ENCODE data around the gene CD302. TPM values are rescaled to one million over a fixed set of nuclear protein-coding genes. Genes with fewer than 3 reads are reported as not detected.

The CD302 gene
- total RNA-seq, 1 experiment from 2014 or later, result 0.21 TPM

DNA sequence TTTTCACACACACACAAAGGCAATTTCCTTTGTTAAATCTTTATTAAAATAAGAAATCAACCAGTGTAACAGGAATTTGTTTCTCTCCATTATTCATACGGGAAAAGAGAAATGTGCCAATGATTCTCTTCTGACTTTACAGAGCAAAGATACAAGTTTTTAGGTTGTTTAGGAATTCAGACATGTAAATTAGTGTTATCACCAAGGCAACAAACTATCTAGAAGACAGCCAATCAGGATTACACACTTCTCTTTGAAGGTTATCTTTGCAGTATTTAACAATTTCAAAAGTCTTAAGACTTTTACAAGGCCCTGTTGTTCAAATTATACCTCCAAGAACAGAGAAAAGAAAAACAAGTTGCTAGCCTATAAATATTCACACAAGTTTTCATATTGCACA is 14.5 kb downstream of the CD302 start:
- Mint-ChIP-seq H3K27me3 (ENCODE audit: insufficient read depth, unreplicated experiment) (no peaks in the 10 kb centered on the region), H3K9me3 (ENCODE audit: unreplicated experiment) (no peaks in the 10 kb centered on the region), H3K4me1 (ENCODE audit: insufficient read depth, unreplicated experiment) (no peaks in the 10 kb centered on the region), H3K4me3 (ENCODE audit: unreplicated experiment) (no peak overlapping the region), H3K27ac (ENCODE audit: low read depth, unreplicated experiment) (no peak overlapping the region), H3K36me3 (ENCODE audit: insufficient read depth, unreplicated experiment) (no peaks in the 10 kb centered on the region)
- DNase-seq (ENCODE audit: unreplicated experiment), result no peak
- TF ChIP-seq, protein P1, sequence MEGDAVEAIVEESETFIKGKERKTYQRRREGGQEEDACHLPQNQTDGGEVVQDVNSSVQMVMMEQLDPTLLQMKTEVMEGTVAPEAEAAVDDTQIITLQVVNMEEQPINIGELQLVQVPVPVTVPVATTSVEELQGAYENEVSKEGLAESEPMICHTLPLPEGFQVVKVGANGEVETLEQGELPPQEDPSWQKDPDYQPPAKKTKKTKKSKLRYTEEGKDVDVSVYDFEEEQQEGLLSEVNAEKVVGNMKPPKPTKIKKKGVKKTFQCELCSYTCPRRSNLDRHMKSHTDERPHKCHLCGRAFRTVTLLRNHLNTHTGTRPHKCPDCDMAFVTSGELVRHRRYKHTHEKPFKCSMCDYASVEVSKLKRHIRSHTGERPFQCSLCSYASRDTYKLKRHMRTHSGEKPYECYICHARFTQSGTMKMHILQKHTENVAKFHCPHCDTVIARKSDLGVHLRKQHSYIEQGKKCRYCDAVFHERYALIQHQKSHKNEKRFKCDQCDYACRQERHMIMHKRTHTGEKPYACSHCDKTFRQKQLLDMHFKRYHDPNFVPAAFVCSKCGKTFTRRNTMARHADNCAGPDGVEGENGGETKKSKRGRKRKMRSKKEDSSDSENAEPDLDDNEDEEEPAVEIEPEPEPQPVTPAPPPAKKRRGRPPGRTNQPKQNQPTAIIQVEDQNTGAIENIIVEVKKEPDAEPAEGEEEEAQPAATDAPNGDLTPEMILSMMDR (IDR thresholded peaks at IDR 0.05; ENCODE audit: unreplicated experiment), result no peak
- ChIA-PET CTCF (no interaction called here), POLR2A (interaction anchor here (0.6 kb wide), 1 partner anchor 129 kb away, joined by 3 read pairs; no protein-coding TSS in a partner anchor)
- intact Hi-C loops (cut with micrococcal nuclease), result no loop called here
- BruUV-seq (replicated peaks), result no TSS peak

DNA sequence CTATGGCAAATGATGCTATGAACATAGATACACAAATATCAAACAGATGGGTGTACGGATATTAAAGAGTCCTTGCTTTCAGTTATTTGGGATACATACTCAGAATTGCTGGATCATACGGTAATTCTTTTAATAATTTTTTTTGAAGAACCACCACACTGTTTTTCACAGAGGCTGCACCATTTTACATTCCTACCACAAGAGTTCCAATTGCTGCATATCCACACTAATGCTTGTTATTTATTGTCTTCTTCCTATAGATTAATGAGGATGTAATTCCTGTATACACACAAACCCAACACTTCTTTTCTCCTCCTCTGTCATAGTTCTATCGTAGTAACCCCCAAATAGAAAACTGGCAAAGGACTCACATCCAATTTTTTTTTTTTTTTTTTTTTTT is 21.7 kb downstream of the CD302 start:
- Mint-ChIP-seq H3K9me3 (ENCODE audit: unreplicated experiment) (no peaks in the 10 kb centered on the region), H3K4me3 (ENCODE audit: unreplicated experiment) (no peak overlapping the region), H3K36me3 (ENCODE audit: insufficient read depth, unreplicated experiment) (peaks cover 27% of the 10 kb centered on the region), H3K27ac (ENCODE audit: low read depth, unreplicated experiment) (no peak overlapping the region), H3K27me3 (ENCODE audit: insufficient read depth, unreplicated experiment) (no peaks in the 10 kb centered on the region), H3K4me1 (ENCODE audit: insufficient read depth, unreplicated experiment) (no peaks in the 10 kb centered on the region)
- CTCF ChIA-PET, result no interaction called here
- POLR2A ChIA-PET, result no interaction called here
- BruUV-seq (replicated peaks), result no TSS peak
- TF ChIP-seq, protein P1 (IDR thresholded peaks at IDR 0.05; ENCODE audit: unreplicated experiment), result no peak
- intact Hi-C loops (cut with micrococcal nuclease), result no loop called here
- no peak for DNase-seq (ENCODE audit: unreplicated experiment)

GRCh38 chr2:159775021-159775420 is 23.0 kb downstream of the CD302 start:
- no peaks in the 10 kb centered on the region for H3K27me3 Mint-ChIP-seq (ENCODE audit: insufficient read depth, unreplicated experiment)
- DNase-seq (ENCODE audit: unreplicated experiment), result no peak
- no TSS peak for BruUV-seq (replicated peaks)
- H3K27ac Mint-ChIP-seq (ENCODE audit: low read depth, unreplicated experiment), result no peak overlapping the region
- no peak overlapping the region for H3K4me3 Mint-ChIP-seq (ENCODE audit: unreplicated experiment)
- no peaks in the 10 kb centered on the region for H3K4me1 Mint-ChIP-seq (ENCODE audit: insufficient read depth, unreplicated experiment)
- CTCF ChIA-PET, result no interaction called here
- TF ChIP-seq, protein P1 (IDR thresholded peaks at IDR 0.05; ENCODE audit: unreplicated experiment), result no peak
- H3K9me3 Mint-ChIP-seq (ENCODE audit: unreplicated experiment), result no peaks in the 10 kb centered on the region
- POLR2A ChIA-PET, result interaction anchor here (1.2 to 1.3 kb wide), 2 partner anchors 12 to 17 kb away, joined by 3 to 4 read pairs; no protein-coding TSS in a partner anchor
- intact Hi-C loops (cut with micrococcal nuclease), result no loop called here
- peaks cover 40% of the 10 kb centered on the region for H3K36me3 Mint-ChIP-seq (ENCODE audit: insufficient read depth, unreplicated experiment)

- H3K4me1 Mint-ChIP-seq (ENCODE audit: insufficient read depth, unreplicated experiment), result no peaks in the 10 kb centered on the region
- TF ChIP-seq, protein P1 (IDR thresholded peaks at IDR 0.05; ENCODE audit: unreplicated experiment), result no peak
- no peak for DNase-seq (ENCODE audit: unreplicated experiment)
- no peak overlapping the region for H3K4me3 Mint-ChIP-seq (ENCODE audit: unreplicated experiment)
- ChIA-PET POLR2A (interaction anchor here (1.2 to 1.3 kb wide), 3 partner anchors 10 to 16 kb away, joined by 3 to 6 read pairs (median 4); no protein-coding TSS in a partner anchor), CTCF (no interaction called here)
- H3K27ac Mint-ChIP-seq (ENCODE audit: low read depth, unreplicated experiment), result no peak overlapping the region
- H3K9me3 Mint-ChIP-seq (ENCODE audit: unreplicated experiment), result no peaks in the 10 kb centered on the region
- H3K27me3 Mint-ChIP-seq (ENCODE audit: insufficient read depth, unreplicated experiment), result no peaks in the 10 kb centered on the region
- intact Hi-C loops (cut with micrococcal nuclease), result no loop called here
- peaks cover 44% of the 10 kb centered on the region for H3K36me3 Mint-ChIP-seq (ENCODE audit: insufficient read depth, unreplicated experiment)
- BruUV-seq (replicated peaks), result no TSS peak
Observed at GRCh38 chr2:159774370-159774990, 23.5 kb downstream of the CD302 start.

All from MCF 10A (cell line).